GM12875 (cell line): ENCODE results near the gene AFAP1L2.

Experiments
- H3K4me3 ChIP-seq: one replicate; pipeline ENCODE4 v1.5.1; 2011; ENCODE audit warnings: low read depth, low read length, control low read depth
- TF ChIP-seq, protein P1 (sequence below): IDR thresholded peaks from 2 replicates; pipeline ENCODE4 v1.5.1; 2011; ENCODE audit warnings: low read depth, mild to moderate bottlenecking, control low read depth, inconsistent platforms, low read length, moderate library complexity, borderline replicate concordance; ENCODE audit not compliant: insufficient read depth

The AFAP1L2 gene

DNA sequence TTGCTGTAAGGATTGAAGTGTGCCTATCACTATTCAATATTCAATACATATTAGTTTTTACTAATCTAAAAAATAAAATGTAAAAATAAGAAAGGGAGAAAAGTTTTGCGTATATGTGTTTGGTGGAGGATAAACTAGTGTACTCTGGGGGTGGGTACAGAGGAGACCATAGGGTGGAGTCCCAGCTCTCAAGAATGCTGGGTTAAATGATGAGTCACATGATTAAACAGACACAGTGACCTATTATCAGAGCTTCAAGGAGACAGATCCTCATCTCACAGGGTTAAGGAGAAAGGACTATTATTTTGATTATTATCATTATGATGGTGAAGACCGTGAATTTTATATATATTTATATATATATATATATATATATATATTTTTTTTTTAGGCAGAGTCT lies 77.5 kb downstream of the AFAP1L2 start:
- TF ChIP-seq, protein P1, sequence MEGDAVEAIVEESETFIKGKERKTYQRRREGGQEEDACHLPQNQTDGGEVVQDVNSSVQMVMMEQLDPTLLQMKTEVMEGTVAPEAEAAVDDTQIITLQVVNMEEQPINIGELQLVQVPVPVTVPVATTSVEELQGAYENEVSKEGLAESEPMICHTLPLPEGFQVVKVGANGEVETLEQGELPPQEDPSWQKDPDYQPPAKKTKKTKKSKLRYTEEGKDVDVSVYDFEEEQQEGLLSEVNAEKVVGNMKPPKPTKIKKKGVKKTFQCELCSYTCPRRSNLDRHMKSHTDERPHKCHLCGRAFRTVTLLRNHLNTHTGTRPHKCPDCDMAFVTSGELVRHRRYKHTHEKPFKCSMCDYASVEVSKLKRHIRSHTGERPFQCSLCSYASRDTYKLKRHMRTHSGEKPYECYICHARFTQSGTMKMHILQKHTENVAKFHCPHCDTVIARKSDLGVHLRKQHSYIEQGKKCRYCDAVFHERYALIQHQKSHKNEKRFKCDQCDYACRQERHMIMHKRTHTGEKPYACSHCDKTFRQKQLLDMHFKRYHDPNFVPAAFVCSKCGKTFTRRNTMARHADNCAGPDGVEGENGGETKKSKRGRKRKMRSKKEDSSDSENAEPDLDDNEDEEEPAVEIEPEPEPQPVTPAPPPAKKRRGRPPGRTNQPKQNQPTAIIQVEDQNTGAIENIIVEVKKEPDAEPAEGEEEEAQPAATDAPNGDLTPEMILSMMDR: no peak
- no peak overlapping the region for H3K4me3 ChIP-seq

DNA sequence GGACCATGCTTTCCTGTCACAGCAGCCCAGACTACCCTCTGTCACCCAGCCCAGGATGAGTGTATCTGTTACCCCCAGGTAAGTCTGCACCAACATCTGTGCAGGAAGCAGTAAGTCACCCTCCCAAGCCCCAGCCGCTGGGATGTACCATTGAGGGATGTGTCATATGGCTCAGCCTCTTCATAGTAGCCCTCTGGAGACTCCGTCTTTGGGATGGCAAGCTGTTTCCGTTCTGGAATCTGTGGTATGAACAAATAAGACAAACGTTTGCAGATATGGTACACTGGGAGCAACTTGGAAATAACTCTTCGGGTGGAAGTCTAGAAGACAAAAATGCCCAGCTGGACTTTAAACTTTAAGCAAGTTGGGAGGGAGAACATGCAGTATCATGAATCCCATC lies 81.3 kb downstream of the AFAP1L2 start:
- H3K4me3 ChIP-seq: no peak overlapping the region
- TF ChIP-seq, protein P1: no peak

DNA sequence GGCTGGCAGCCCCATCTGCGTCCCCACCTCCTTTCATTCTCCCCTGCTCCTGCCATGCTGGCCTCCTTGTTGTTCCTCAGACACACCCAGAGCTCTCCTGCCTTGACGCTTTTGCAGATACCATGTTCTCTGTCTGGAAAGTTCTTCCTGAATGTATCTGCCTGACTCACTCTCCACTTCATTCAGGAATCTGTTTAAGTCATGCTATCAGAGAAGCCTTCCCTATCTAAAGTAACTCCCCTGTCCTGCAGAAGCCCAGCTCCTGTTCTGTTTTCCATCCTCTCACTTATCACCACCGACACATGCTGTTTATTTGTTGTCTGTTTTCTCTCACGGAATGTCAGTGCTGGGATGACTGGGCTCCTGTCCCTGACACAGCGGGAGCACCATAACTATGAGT lies 82.0 kb downstream of the AFAP1L2 start:
- TF ChIP-seq, protein P1: no peak
- no peak overlapping the region for H3K4me3 ChIP-seq

DNA sequence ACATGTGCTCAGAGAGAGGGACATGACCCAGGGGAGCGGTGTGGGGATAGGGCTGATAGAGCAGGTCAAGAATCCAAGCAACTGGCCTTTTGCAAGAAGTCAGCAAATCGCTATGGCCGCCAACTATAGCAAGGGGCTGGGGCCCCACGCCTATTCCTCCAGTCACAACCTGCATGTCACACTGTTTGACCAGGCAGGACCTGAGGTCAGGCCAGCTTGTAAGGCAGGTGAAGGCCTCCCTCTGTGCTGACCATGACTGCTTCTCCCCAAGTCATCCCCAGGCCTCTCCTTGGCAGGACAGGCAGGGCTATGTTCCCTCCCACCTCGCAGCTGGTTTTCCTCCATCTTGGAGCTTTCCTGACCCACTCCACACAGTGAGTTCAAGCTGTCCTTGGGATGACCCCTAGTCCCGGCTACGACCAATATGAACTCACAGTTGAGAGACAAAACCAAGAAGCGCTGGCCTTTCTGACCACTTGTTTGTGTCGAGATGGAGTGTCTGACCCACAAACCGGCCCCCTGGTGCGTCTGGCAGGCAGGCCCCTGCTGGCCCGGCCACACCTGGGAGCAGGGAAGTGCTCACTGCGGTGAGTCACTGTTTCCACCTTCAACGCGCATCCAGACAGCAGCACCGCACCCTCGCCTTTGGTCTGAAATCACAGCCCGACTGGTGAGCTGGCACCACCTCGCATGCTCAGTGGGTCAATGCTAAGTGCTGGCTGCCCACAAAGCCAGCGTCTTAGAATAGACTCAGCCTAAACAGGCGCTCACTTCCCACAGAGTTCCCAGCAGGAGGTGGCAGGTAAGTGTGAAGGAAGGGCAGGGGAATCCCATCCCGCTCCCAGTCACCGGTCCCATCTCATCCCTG lies 83.8 kb downstream of the AFAP1L2 start:
- H3K4me3 ChIP-seq: no peak overlapping the region
- TF ChIP-seq, protein P1: no peak

DNA sequence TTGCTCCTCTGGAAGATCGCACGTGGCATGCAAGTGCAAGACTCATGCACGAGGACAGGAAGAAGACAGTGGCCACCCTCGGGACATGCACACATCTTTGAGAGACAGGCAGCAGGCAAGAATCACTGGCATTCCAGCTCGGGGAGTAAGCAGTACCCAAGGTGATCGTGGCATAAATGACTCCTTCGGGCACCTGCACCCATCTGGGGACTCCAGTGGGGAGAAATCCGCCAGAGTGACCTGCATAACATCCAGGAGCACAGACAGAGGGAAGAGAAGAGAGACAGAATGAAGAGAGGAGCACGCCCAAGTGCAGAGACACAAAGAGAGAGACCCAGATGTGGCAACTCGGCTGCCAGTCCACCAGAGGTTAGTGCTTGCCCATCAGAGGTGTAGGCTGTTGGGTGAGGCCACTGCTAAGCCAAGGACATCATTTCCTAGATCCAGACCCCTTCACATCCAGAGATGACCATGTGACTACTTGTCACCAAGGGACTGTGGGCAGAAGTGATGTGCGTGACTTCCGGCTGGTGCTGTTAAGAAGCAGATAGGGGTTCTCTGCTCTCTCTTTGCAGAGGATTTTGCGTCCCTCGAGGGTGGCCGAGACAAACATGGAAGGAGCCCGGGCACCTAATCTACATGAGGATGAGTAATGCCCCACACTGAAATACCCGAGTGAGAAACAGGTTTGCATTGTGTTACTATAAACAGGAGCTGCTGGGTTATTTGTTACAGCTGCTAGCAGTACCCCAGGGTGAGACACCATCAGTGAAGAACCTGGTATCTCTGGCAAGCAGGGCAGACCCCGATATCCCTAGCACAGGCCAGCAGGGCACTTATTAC lies 84.7 kb downstream of the AFAP1L2 start:
- no peak overlapping the region for H3K4me3 ChIP-seq
- TF ChIP-seq, protein P1: no peak

DNA sequence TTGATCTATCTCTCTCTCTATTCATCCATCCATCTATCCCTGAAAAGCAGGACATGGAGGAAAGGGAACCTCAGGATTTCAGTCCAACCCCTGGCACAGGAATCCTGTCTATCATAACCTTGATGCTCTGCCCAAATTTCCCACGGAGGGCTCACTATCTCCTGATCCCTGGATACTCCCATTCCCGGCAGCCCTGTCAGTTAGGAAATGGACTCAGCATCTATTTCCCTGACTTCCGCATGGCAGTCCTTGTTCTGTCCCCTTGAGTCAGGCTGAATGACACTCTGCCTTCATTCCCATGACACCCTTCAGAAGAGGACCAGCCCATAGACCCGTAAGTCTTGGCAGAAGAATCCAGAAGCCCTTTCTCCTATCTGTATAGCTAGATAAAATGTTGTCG lies 87.6 kb downstream of the AFAP1L2 start:
- TF ChIP-seq, protein P1: no peak

More for the DNA sequence above, 87.6 kb downstream of the AFAP1L2 start:
- H3K4me3 ChIP-seq: no peak overlapping the region
